ENCODE results near the gene ALK.

Gene ALK

DNA sequence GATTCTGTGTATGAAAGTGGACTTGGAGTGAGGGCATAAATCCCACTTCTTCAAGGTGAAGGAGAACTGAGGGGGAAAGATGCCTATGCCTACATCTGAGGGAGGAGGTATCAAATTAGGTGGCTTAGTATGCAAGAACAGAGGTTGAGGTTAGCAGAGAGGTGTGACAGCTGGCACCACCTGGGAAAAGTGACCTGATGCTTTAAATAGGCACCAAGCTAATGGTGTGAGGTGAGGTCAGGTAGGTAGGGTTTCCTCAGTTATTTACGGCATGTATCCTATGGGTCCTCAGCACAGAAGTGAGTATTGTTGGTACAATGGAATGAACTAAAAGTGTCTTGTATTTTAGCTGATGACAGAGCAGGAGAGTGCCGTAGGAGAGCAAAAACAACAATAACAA, 439.0 kb downstream of the ALK start:
- no peak for DNase-seq

DNA sequence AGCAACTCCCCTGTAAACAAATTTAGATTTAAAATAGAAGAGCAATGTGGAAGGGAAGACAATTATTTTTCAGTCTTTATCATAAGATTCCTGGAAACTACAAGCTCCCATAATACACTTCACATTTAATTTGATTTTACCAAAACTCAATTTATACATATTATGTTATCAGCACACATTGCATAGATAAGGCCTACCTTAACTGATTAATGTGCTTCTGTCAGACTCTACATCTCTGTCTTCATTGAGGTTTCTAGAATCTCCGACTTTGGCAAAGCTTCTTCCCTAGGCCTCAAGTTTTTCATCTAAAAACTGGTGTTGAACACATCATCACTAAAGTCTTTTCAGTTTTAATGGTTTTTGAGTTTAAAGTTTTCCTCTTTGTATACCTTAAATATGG, 440.1 kb downstream of the ALK start:
- DNase-seq, result no peak

DNA sequence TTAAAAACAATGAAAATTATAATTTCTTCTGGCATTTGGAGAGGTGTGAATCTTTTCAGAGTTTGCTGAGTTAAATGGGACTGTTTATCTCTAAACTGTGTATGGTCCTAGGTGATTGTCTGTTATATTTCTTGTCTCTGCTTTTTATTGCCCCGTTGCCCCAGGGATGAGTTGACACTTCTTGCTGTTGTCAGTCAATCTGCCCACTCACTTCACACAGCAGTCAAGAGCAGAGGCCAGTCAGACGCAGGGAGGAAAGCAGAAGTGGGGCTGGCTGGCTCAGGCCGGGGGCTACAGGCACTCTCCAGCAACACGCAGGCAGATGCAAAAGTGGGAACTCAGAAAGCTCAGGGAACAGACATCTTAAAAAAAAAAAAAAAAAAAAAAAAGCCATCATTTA, 441.0 kb downstream of the ALK start:
- DNase-seq, result no peak

DNA sequence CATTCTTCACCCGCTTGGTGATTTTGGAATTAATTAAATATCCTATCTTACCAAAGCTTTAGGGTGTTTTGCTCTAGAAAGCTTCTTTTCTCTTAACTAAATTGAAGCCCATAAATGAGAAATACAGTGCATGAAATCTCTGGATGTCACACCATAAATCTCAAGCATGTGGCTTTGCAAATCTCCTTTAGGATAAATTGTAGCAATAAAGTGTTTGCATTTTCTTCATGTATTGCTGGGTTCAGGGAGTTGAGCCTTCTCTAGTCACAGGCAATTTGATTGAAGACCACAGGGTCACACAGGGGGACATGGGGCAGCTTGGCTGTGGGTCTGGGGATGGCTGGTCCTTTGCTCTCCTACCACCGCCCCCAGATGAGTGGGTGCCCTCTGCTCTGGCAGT, 442.0 kb downstream of the ALK start:
- no peak for DNase-seq

DNA sequence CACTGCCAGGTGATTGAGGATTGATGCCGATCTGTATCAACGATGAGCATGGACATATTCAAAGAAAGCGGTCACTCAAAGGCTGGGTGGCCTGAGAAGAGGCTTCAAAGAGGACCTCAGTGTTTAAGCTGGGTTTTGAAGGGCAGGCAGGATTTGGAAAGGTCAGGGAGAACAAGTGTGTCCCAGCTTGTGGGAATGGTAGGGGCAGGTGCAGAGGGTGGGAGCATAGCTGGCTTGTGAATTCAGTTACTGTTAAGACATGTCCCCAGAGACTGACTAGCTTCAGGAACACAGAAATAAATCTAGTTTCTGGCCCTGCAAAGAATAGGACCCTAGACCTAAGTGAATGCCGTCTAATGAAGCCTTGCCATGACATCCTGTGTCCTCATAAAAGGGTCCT, 442.7 kb downstream of the ALK start:
- DNase-seq, result no peak

DNA sequence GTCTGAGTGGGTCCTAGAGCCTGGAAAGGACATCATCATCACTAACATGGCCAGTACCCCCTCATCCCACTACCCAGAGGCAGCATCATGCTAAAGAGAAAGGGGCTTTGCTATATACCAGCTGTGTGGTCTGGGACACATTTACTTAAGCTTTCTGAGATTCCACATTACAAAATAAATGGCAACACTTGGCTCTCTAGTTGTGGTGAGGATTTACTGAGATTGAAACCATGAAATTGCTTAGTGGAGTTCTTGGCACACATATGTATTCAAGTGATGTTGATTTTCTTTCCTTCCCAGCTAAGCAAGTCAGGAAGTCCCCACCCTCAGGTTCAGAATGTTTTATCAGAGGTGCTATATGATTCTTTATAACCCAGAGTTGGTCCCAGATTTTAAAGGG, 444.2 kb downstream of the ALK start:
- no peak for DNase-seq

DNA sequence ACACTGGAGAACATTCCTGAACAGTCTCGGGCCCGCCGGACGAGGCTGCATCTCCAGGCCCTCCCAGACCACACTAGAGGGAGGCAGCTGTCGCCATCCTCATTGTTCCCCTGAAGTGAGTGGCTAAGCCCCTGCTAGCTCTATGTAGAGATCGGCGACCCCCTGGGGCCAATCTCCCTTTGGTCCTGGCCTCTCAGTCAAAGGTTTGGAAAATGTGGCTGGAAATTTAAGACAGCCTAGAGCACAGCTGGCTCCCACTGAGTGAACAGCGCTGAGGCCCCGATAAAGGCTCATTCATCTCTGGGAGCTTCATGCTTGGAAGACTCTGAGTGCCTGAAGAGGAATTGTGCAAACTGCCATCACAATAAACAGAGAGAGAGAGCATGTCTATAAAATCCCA, 445.9 kb downstream of the ALK start:
- DNase-seq, result no peak

DNA sequence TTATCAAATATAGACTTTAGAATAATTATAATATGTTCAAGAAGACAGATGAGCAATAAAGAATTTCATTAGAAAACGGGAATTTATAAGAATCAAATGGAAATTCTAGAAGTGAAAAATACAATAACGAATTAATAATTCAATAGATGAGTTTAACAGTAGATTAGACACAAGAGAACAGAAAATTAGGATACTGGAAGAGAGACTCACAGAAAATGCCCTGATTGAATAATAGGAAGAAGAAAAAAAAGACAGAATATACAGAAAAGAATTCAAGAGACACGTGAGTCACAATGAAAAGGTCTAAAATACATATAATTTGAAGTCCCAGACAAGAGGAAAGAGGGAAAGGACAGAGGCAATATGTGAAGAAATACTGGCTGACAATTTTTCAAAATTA, 451.4 kb downstream of the ALK start:
- no peak for DNase-seq

DNA sequence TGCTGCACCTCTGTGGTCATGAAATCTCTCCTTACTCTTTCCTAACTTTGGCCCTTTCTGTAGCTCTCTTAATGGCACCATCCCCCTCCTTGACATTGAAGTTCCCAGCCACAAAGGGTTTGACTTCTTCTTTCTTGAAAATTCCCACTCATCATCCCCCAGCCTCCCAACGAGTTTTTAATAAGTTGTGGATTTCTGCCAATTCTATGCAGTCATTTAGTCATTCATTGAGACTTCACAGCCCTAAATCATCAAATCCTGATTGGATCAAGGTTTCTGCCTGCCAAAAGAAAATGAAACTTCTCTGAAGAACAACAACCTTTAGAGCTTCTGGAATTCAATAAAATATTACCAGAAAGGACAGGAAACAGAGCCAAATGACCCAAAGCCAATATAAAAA, 451.9 kb downstream of the ALK start:
- DNase-seq, result no peak

DNA sequence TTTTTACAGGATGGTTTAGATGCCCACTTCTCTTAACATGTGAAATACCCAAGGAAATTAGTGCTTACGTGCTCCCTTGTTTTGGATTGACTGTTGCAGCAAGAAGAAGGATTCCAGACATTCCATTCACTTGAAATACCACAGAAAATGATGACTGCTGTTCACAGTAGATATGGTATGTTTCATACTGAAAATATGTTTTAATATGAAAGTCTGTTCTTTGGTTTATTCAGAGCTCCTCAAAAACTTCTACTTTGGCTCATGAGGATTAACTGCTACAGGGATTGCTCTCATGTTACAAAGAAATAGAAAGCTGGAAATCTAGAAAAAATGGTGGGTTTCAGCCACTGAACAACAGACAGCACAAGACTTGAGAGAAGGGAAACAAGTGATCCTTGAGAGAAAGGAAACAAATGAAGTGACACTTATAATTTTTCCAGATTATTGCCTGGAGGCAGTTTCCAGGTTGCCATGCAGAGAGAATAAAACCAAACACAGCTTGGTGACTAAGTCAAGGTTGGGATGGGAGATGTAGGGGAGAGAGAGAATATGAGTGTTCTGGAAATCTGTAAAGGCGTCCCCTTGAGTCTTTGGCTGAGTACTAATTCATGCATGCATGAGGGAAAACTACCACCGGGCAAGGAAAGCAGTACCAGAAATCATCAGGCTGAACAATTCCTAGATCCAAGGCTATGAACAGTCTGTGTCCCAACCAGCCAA, 458.0 kb downstream of the ALK start:
- DNase-seq, result no peak

DNA sequence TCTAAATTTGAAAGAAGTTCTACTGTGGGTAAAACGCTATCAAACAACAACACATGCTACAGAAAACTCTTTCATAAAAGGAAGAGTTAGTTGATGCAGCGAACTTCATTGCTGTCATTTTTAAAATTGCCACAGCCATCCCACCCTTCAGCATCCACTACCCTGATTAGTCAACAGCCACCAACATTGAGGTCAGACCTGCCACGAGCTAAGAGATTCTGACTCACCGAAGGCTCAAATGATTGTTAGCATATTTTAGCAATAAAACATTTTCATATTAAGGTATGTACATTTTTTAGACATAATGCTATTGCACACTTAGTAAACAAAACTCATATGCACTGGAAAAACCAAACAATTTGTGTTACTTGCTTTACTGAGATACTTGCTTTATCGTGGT, 459.1 kb downstream of the ALK start:
- no peak for DNase-seq

DNA sequence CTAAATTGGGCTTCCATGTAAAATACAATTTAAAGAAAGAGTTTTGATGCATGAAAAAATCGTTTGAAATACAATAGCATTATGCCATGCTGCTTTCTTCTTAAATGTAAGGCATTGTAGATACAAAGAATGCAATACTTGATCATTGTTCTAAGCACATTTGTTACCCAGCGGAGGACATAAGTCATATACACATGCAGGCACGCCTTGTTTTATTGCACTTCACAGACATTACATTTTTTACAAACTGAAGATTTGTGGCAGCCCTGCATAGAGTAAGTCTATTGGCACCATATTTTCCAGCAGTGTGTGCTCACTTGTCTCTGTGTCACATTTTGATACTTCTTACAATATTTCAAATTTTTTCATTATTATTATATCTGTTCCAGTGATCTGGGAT, 461.2 kb downstream of the ALK start:
- DNase-seq, result no peak

DNA sequence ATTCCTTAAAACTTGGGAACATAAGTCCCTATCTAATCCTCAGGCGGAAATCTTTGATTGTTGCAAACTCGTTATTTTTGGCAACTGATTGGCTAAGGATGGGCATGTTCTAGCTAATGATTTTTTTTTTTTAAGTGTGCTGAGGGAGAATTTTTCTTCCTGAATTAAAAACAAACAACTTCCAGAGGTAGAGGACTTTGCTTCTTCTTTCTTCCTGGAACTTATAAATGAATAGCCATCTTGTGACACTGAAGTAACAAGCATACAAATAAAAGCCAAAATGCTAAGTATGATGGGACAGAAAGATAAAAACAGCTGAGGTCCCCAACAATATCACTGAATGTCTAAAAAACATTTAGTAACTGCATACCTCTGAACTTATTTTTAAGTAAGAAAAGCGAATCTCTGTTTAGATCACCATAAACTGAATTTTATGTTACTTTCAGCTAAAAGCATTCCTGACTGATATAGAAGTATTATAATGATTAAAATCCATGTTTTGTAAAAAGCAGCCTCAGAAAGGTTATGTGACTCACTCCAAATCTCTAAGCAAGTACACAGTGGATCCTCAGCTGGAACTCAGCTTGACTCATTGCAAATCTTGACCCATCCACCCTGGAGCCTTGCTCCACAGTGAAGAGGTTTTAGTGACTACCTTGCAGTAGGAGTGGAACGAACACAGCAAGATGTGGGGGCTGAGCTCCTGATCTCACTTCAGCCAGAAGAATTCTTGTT, 461.8 kb downstream of the ALK start:
- DNase-seq, result no peak

DNA sequence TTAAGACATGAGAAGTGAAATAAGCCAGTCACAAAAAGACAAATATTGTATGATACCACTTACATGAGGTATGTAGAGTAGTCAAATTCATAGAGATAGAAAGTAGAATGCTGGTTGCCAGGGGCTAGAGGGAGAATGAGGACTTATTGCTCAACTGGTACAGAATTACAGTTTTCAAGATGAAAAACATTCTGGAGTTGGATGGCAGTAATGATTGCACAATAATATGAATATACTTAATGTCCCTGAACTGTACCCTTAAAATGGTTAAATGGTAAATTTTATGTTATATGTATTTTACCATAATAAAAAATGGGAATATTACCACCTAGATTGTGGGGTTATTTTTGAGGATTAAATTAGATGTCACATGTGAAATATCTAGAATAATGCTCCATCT, 465.0 kb downstream of the ALK start:
- DNase-seq, result no peak

DNA sequence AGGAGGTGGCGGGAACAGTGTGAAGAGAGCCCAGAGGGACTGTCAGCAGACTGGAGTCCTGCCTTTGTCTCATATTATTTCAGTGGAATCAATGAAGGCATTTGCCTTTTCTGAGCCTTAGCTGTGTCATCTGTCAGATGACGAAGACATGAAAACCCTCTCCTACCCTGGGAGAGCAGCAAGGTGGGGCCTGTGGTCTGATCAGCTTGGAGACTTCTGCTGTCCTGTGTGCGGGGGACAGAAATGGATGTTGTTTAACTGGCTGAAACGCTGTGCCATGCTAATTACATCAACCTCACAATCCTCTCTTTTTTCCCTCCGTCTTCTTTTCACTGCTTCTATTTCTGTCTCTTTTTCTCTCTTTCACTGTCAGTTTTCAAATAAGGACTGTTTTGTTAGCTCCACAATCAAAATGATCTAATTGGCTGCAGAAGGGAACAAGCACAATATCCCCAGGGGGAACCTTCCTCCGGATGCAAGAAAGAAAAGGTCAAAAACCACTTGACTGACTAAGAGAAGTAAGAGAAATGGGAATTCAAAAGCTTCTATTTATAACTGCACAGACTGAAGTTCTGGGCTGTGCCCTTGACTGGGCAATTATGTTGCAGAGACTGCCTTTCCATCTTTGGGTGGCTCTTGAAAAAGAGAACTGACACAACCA, 466.1 kb downstream of the ALK start:
- DNase-seq, result no peak

DNA sequence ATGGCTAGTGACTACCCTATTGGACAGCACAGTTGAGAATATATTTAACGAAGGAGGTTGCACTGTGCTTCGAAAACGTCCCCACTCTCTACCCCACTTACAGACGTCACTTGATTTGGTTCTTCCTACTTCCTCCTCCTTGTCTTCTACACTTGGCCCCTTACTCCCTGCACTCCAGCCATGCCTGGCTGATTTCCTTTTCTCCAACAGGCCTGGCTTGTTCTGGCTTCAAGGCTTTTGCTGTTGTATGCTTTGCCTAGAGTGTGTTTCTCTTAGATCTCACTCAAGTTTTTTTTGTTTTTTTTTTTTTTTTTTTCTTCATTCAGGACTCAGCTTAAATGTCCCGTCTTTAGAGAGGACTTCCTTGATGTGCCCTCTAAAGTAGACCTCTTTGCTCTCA, 469.4 kb downstream of the ALK start:
- no peak for DNase-seq

DNA sequence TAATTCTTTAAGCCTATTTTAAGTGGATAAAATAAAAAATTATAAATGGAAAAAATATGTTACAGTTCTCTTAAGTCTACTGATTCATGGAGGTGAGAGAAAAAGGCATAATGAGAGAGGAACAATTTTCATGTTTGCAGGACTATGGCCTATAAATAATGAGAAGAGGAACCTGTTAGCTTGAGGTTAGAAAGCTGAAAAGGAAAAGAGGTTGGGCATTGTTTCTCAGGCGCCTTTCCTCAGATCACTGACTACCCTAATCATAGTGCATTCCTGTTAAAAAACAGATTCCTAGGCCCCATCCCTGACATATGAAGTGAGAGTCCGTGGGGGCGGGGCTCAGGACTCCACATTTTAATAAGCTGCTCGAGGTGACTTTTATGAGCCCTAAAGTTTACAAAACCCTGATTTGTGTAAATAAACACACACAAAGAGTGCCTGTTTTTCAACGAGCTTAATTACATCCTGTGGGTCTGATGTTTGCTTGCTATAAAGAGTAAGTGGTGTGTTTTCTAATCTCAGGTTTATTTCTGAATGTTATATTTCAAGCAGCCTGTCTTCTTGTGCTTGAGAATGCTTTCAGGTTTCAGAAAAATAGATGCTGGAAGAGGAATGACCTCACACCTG, 470.7 kb downstream of the ALK start:
- no peak for DNase-seq

DNA sequence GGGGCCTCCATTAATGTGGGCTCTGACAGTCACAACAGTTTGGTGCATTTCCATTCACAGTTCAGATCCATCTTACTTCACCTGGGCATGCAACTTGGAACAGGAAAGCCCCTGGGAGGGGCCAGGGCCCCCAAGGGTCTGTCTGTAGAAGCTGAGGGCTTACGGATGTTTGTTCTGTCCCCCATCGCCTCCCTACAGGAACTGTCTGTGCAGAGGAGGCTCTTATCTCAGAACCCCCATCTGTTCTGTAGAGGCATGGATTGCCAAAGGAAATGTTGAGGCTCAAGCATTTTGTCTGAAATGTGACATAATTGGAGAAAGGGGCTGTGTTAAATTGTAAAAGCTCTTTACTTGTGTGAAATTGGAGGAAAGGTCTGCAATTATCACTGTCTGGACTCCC, 471.9 kb downstream of the ALK start:
- no peak for DNase-seq

DNA sequence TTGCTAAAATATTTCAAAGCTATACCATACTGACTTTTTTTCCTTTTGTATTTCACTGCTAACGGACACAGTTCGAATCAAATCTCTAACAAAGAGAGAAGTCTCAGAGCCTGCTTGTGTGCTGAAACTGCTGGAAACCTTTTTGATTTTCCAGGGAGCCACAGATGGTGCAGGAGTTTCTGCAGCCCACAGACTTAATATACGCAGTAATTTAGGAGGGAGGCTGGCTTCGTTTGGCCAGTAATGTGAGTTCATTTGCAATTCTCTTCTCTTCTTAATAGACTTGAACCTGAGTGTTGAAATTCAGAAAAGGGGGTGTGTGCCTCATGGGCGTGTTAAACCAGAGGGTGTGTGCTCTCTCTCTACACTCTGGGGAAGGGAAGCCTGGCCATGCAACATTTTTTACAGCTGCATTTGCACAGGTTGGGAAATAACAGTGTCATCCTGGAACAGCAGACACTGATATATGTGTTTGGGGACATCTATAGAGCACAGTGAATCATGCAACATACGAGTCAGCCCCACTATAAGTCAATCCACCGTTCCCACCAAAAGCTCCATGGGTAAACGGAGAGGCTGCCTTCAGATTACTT, 473.2 kb downstream of the ALK start:
- no peak for DNase-seq

DNA sequence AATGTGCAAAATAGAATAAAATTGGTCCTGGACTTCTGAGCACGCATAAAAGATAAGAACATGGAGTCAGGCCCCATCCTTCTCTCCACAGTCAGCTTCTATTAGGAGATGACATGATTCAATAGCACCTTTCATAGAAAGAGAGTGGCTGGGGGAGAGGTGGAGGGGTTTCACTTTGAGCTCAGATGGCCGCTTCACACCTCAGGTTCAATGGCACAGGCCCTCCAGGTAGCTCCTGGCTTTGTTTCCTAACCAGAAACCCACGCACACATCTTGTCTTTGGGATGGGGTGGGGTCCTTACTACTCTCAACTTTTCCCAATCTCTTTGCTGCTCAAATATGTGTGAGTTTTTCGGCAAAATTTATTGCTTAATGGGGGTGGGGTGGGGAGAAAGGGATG, 473.9 kb downstream of the ALK start:
- DNase-seq, result no peak

DNA sequence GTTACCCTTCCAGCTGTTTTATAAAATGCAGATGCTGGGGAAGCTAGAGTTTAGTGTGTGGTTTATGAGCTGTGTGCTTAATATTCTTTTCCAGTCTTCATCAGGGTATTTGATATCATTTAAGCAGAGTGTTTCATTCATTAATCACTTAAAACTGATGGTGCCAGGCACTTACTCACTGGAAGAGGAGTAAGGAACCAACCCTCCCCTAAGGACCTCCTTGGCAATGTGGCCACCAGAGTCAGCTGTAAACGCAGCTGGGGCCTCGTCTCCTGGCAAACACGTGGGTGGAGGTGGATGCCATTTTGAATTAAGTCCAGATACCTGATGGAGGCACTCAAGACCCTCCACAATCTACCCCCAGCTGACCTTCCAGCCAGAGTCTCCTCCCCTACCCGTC, 474.5 kb downstream of the ALK start:
- no peak for DNase-seq

DNA sequence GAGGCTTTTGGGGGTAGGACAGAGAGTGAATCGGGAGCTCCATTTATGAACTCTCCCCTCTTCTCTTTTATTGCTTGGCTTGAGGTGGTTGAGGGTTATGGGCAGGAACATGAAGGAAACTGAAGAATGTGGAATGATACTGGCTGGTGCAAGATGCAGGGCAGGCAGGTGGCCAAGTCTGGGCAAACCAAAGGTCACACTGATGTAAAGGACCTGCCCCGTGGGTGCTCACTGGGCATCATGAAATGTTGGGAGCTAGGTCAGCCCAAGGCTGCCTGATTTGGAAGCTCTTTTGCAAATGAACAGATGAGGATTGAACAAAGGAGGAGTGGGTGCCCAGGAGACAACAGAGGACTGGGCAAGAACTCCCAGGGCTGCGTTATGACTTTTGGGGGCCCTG, 477.2 kb downstream of the ALK start:
- no peak for DNase-seq

DNA sequence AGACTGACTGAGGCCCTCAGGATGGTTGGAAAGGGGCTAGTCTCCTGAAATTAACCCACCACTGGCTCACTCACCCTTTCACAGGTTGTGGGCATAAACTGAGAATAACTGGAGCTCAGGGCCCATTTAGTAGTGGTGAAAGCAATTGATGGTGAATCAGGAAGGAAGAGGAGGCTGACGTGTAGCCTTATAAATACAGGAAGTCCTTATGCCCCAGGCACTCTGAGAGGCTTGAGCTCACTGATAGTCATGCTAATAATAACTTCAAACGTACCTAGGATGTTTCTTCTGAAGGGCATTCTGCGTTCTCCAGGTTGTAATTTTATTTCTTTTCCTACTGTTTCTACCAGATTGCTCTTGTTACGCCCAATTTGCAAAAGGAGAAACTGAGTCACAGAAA, 477.8 kb downstream of the ALK start:
- DNase-seq, result no peak

DNA sequence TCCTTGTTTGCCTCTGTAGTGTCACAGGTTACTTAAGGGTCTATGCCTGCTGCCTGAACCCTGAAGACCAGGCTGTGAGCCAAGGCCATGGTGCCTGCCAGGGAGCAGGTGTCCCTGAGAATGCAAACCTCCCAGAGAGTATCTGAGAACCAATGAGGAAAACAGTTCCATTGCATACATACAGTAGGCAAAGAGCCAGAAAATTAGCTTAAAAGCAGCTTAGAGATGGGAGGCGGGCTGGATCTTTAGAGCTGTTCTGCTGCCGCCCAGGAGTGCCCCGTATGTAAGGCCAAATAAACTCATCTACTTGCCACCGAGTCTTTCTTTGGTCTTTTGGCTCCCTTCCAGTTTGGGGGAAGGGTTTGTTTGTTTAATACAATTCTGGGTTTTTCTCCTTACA, 478.2 kb downstream of the ALK start:
- DNase-seq, result no peak
